Measurements from ENCODE around the gene ZHX3.

The ZHX3 gene

GRCh38 chr20:41165001-41165882 is 152.3 kb downstream of the ZHX3 start:
- no peak for DNase-seq (ENCODE audit: insufficient read length, low spot score)
- no peak for FAIRE-seq

GRCh38 chr20:41163821-41164220 is 153.7 kb downstream of the ZHX3 start:
- no peak for FAIRE-seq
- no peak for DNase-seq (ENCODE audit: insufficient read length, low spot score)

- FAIRE-seq (no peak), DNase-seq (ENCODE audit: insufficient read length, low spot score) (no peak)
Measured at GRCh38 chr20:41162396-41162795, 155.1 kb downstream of the ZHX3 start.

- DNase-seq (ENCODE audit: insufficient read length, low spot score) (no peak), FAIRE-seq (no peak)
Measured at GRCh38 chr20:41161886-41162285, 155.6 kb downstream of the ZHX3 start.

GRCh38 chr20:41160686-41161085 is 156.8 kb downstream of the ZHX3 start:
- FAIRE-seq (no peak), DNase-seq (ENCODE audit: insufficient read length, low spot score) (no peak)

- DNase-seq (ENCODE audit: insufficient read length, low spot score): no peak
- no peak for FAIRE-seq
Measured at GRCh38 chr20:41159547-41159946, 158.0 kb downstream of the ZHX3 start.

- no peak for DNase-seq (ENCODE audit: insufficient read length, low spot score)
- FAIRE-seq: no peak
Measured at GRCh38 chr20:41158082-41158625, 159.4 kb downstream of the ZHX3 start.

GRCh38 chr20:41155261-41155660 is 162.3 kb downstream of the ZHX3 start:
- DNase-seq (ENCODE audit: insufficient read length, low spot score) (no peak), FAIRE-seq (no peak)

GRCh38 chr20:41154436-41155176 is 162.9 kb downstream of the ZHX3 start:
- DNase-seq (ENCODE audit: insufficient read length, low spot score) (no peak), FAIRE-seq (no peak)

- FAIRE-seq (no peak), DNase-seq (ENCODE audit: insufficient read length, low spot score) (no peak)
Measured at GRCh38 chr20:41152108-41152757, 165.3 kb downstream of the ZHX3 start.

GRCh38 chr20:41151134-41151869 is 166.2 kb downstream of the ZHX3 start:
- no peak for FAIRE-seq
- no peak for DNase-seq (ENCODE audit: insufficient read length, low spot score)

- FAIRE-seq: no peak
- DNase-seq (ENCODE audit: insufficient read length, low spot score): no peak
Measured at GRCh38 chr20:41150664-41151063, 166.9 kb downstream of the ZHX3 start.

- DNase-seq (ENCODE audit: insufficient read length, low spot score): no peak
- no peak for FAIRE-seq
Measured at GRCh38 chr20:41148942-41149341, 168.6 kb downstream of the ZHX3 start.

GRCh38 chr20:41147767-41148191 is 169.8 kb downstream of the ZHX3 start:
- no peak for FAIRE-seq

GRCh38 chr20:41145821-41146620 is 171.5 kb downstream of the ZHX3 start:
- DNase-seq (ENCODE audit: insufficient read length, low spot score): no peak
- FAIRE-seq: no peak

More at GRCh38 chr20:41147767-41148191, 169.8 kb downstream of the ZHX3 start:
- DNase-seq (ENCODE audit: insufficient read length, low spot score): no peak

GRCh38 chr20:41145317-41145716 is 172.2 kb downstream of the ZHX3 start:
- no peak for FAIRE-seq

GRCh38 chr20:41143354-41143753 is 174.2 kb downstream of the ZHX3 start:
- DNase-seq (ENCODE audit: insufficient read length, low spot score): no peak
- FAIRE-seq: no peak

More at GRCh38 chr20:41145317-41145716, 172.2 kb downstream of the ZHX3 start:
- no peak for DNase-seq (ENCODE audit: insufficient read length, low spot score)

GRCh38 chr20:41142919-41143318 is 174.6 kb downstream of the ZHX3 start:
- no peak for DNase-seq (ENCODE audit: insufficient read length, low spot score)
- FAIRE-seq: no peak

GRCh38 chr20:41142245-41142644 is 175.3 kb downstream of the ZHX3 start:
- FAIRE-seq (no peak), DNase-seq (ENCODE audit: insufficient read length, low spot score) (no peak)
